GM23248 (cell line): Measurements from ENCODE around the gene FAM20B.

Source experiments
- EZH2 ChIP-seq: fragments of 200-600 bp; sonication (generic); IDR thresholded peaks from 2 replicates; pipeline ENCODE4 v1.6.1; 2018; ENCODE audit warnings: antibody characterized with exemption, mild to moderate bottlenecking; ENCODE audit not compliant: insufficient read depth, poor library complexity, severe bottlenecking
- EZH2phosphoT487 ChIP-seq: fragments of 200-600 bp; sonication (generic); IDR thresholded peaks from 2 replicates; pipeline ENCODE4 v1.6.1; 2018; ENCODE audit warnings: antibody characterized with exemption, moderate library complexity, mild to moderate bottlenecking, low read depth; ENCODE audit not compliant: insufficient read depth

- TF ChIP-seq EZH2 (no peak), EZH2phosphoT487 (no peak)
Measured at GRCh38 chr1:179031855-179032513, 6.3 kb downstream of the FAM20B start.
